Suprapubic skin (tissue), 4 donors: ENCODE data around the gene DCAF17. TPM values are rescaled to one million over a fixed set of nuclear protein-coding genes. Genes with fewer than 3 reads are reported as not detected.
A peak's percentile ranks its signal among the peaks of the same experiment; 100 is the strongest.
"Not testable (repeated sequence)": the region's sequence is repeated elsewhere in the genome, so short reads cannot be mapped to it uniquely, and the experiment has no call there.

Source experiments
- DNase-seq, 2 donors: peaks; one replicate each; pipeline ENCODE4 v3.0.0-alpha.2; 2019; ENCODE audit warnings: low spot score in 2 of 2
- H3K27ac ChIP-seq: fragments of 200-600 bp; sonication (generic); one replicate; pipeline ENCODE4 v1.5.1; 2019
- H3K27me3 ChIP-seq: fragments of 200-600 bp; sonication (generic); one replicate; pipeline ENCODE4 v1.5.1; 2019
- H3K36me3 ChIP-seq: fragments of 200-600 bp; sonication (generic); one replicate; pipeline ENCODE4 v1.5.1; 2019
- H3K4me1 ChIP-seq: fragments of 200-600 bp; sonication (generic); one replicate; pipeline ENCODE4 v1.5.1; 2019
- H3K4me3 ChIP-seq: fragments of 200-600 bp; sonication (generic); one replicate; pipeline ENCODE4 v1.5.1; 2019; ENCODE audit warnings: mild to moderate bottlenecking
- H3K9me3 ChIP-seq: fragments of 200-600 bp; sonication (generic); one replicate; pipeline ENCODE4 v1.5.1; 2019
- EP300 ChIP-seq: sonication (generic); formaldehyde crosslinking; IDR thresholded peaks from one replicate; pipeline ENCODE4 v1.6.1; 2017; ENCODE audit warnings: antibody characterized with exemption
- POLR2A ChIP-seq, 2 donors: fragments of 450-650 bp; IDR thresholded peaks; one replicate each; pipeline ENCODE4 v1.6.1; 2017; ENCODE audit warnings: antibody characterized with exemption in 2 of 2, mild to moderate bottlenecking in 2 of 2, moderate library complexity in 2 of 2
- POLR2AphosphoS5 ChIP-seq, 3 donors: sonication (generic); formaldehyde crosslinking; IDR thresholded peaks; one replicate each; pipeline ENCODE4 v1.6.1; 2017; ENCODE audit warnings: antibody characterized with exemption in 3 of 3
- WGBS: methylation state at CpG from one replicate; pipeline ENCODE4 v1.1.5; 2018; 5-methylcytosine and 5-hydroxymethylcytosine counted together
- total RNA-seq, 4 donors: library from RNA; depleted of rRNA; stranded (reverse); fragments of >200 nt; gene quantifications; one replicate each; pipeline ENCODE4 v1.1.0, GENCODE V29; 2016
- TF ChIP-seq, protein P1 (sequence below), 2 donors: fragments of 200-600 bp in 1 of 2; fragments of 450-650 bp in 1 of 2; sonication (generic) in 1 of 2; IDR thresholded peaks; one replicate each; pipeline ENCODE4 v1.5.1; 2016 to 2019; ENCODE audit warnings: antibody characterized with exemption in 2 of 2, mild to moderate bottlenecking in 1 of 2, moderate library complexity in 1 of 2

The DCAF17 gene
- total RNA-seq, 4 donors from 2014 or later = 12.1 to 25.1 (median 15.1) TPM

DNA sequence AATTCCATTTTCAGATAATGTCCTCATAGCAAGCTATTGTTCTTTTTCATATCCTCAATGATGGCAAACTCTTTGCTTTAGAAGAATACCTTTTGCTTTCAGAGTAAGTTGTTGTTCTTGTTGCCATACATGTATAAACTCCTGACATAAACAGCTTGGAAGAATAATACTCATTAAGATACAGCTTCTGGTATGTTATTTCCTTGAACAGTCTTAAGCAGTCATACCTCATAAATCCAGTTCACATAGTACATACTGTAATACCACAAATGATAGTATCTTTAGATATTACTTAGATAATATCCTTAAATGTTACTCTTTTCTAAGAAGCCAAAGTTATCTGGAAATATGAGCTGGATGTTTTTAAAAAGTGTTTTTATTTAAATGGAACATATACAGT lies 23.4 kb upstream of the DCAF17 start:
- DNase-seq = no peak
- Histone ChIP-seq H3K27me3 (no peaks in the 10 kb centered on the region), H3K4me1 (peaks cover 19% of the 10 kb centered on the region), H3K27ac (peak overlapping the region; percentile 55), H3K9me3 (no peaks in the 10 kb centered on the region), H3K4me3 (no peak overlapping the region), H3K36me3 (no peaks in the 10 kb centered on the region)
- TF ChIP-seq EP300 (no peak), POLR2AphosphoS5 (IDR thresholded peaks at IDR 0.05) (no peak)

DNA sequence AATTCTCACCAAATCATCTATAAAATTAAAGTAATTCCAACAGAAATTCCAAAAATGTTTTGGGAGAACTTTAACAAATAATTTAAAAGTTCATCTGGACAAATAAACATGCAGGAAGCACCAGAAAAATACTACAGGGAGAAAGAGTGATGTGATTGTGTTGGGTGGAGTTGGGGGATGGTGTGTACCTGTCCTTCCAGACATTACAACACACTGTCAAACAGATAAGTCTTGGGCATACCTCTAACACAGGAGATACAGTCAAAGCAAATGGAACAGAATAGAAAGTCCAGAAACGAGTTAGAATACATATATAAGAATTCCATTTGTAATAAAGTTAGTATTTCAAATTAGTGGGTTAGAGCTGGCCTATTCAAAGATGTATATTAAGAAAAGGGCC lies 22.8 kb upstream of the DCAF17 start:
- no peak for DNase-seq
- Histone ChIP-seq H3K9me3 (no peaks in the 10 kb centered on the region), H3K36me3 (no peaks in the 10 kb centered on the region), H3K4me1 (peaks cover 23% of the 10 kb centered on the region), H3K4me3 (no peak overlapping the region), H3K27me3 (no peaks in the 10 kb centered on the region), H3K27ac (no peak overlapping the region)
- TF ChIP-seq POLR2AphosphoS5 (IDR thresholded peaks at IDR 0.05) (no peak), POLR2A (IDR thresholded peaks at IDR 0.05) (no peak), EP300 (no peak)
- TF ChIP-seq, protein P1, sequence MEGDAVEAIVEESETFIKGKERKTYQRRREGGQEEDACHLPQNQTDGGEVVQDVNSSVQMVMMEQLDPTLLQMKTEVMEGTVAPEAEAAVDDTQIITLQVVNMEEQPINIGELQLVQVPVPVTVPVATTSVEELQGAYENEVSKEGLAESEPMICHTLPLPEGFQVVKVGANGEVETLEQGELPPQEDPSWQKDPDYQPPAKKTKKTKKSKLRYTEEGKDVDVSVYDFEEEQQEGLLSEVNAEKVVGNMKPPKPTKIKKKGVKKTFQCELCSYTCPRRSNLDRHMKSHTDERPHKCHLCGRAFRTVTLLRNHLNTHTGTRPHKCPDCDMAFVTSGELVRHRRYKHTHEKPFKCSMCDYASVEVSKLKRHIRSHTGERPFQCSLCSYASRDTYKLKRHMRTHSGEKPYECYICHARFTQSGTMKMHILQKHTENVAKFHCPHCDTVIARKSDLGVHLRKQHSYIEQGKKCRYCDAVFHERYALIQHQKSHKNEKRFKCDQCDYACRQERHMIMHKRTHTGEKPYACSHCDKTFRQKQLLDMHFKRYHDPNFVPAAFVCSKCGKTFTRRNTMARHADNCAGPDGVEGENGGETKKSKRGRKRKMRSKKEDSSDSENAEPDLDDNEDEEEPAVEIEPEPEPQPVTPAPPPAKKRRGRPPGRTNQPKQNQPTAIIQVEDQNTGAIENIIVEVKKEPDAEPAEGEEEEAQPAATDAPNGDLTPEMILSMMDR (IDR thresholded peaks at IDR 0.05) = no peak
- 84% methylated on average over 1 of the region's 1 CpG for WGBS

DNA sequence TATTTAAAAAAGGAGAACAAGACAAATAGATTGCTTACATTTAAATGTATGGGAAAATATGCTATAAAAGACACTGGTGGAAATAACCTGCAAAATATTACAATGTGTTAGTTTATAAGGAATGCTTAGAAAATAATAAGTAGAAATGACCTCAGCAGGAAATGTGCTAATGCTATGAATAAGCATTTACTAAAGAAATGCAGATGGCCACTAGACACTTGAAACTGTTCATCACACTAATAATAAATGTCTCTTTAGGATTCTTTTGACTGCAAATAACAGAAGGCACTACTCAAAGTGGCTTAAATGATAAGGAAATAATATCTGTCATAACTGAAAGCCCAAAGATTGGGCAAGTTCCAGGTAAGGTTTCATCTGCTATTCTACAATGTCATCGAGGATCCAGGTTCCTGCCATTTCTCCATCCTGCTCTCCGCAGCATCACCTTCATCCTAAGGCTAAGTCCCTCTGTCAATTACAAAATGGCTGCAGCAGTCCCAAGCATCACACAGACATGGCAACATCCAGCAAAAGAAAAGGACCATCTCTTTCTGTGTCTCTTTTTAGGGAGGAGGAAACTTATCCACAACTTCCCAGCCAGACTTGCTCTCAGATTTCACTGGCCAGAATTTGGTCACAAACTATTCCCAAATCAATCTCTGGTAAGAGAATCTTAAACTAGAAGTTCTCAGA lies 22.1 kb upstream of the DCAF17 start:
- Histone ChIP-seq H3K27ac (no peak overlapping the region), H3K9me3 (no peaks in the 10 kb centered on the region), H3K36me3 (no peaks in the 10 kb centered on the region), H3K4me3 (no peak overlapping the region), H3K4me1 (peaks cover 23% of the 10 kb centered on the region), H3K27me3 (no peaks in the 10 kb centered on the region)
- TF ChIP-seq, protein P1 (IDR thresholded peaks at IDR 0.05) = no peak
- TF ChIP-seq POLR2A (IDR thresholded peaks at IDR 0.05) = no peak
- TF ChIP-seq EP300 = no peak
- TF ChIP-seq POLR2AphosphoS5 (IDR thresholded peaks at IDR 0.05) = no peak
- 92% methylated on average over 2 of the region's 2 CpGs for WGBS
- DNase-seq = no peak

DNA sequence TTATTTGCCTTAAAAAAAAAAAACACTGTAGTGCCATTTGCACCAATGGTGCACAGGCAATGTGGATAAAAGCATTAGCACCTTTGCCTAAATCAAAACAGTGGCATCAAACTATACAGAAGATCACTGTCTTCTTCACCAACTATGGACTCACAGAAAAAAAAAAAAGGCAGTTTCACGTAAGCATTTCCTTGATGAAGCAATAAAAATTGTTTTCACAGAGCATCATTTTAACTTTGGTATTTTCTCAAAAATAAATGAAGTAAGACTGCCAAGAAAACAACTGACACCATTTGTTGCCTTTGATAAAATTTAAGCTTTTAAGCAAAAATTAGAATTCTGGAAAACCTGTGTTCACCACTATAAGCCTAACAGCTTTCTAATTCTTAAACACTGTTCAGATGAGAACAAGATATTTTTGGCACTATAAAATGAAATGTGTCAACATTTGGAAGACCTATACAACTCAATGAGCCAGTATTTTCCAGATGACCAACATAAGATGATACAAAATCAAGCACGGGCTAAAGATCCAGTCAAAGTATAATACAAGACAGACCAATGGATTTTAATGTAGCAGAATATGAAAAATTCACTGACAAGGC lies 21.4 kb upstream of the DCAF17 start:
- H3K36me3 ChIP-seq = no peaks in the 10 kb centered on the region
- H3K27ac ChIP-seq = no peak overlapping the region
- WGBS = 64% methylated on average over 2 of the region's 2 CpGs
- H3K27me3 ChIP-seq = no peaks in the 10 kb centered on the region
- DNase-seq = no peak
- H3K4me3 ChIP-seq = no peak overlapping the region
- H3K4me1 ChIP-seq = peaks cover 23% of the 10 kb centered on the region
- TF ChIP-seq, protein P1 (IDR thresholded peaks at IDR 0.05) = no peak
- TF ChIP-seq EP300 = no peak
- no peaks in the 10 kb centered on the region for H3K9me3 ChIP-seq

DNA sequence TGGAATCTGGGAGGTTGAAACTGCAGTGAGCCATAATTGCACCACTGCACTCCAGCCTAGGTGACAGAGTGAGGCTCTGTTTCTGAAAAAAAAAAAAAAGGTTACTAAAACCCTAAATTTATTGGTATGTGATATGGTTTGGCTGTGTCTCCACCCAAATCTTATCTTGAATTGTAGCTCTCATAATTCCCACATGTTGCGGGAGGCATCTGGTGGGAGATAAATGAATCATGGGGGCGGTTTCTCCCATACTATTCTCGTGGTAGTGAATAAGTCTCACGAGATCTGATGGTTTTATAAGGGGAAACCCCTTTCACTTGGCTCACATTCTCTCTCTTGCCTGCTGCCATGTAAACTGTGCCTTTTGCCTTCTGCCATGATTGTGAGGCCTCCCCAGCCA lies 19.4 kb upstream of the DCAF17 start:
- not testable (repeated sequence) for H3K4me3 ChIP-seq, H3K27ac ChIP-seq, H3K9me3 ChIP-seq, H3K36me3 ChIP-seq, H3K27me3 ChIP-seq, DNase-seq
- H3K4me1 ChIP-seq = peaks cover 19% of the 10 kb centered on the region
- WGBS = 86% methylated on average over 4 of the region's 4 CpGs

DNA sequence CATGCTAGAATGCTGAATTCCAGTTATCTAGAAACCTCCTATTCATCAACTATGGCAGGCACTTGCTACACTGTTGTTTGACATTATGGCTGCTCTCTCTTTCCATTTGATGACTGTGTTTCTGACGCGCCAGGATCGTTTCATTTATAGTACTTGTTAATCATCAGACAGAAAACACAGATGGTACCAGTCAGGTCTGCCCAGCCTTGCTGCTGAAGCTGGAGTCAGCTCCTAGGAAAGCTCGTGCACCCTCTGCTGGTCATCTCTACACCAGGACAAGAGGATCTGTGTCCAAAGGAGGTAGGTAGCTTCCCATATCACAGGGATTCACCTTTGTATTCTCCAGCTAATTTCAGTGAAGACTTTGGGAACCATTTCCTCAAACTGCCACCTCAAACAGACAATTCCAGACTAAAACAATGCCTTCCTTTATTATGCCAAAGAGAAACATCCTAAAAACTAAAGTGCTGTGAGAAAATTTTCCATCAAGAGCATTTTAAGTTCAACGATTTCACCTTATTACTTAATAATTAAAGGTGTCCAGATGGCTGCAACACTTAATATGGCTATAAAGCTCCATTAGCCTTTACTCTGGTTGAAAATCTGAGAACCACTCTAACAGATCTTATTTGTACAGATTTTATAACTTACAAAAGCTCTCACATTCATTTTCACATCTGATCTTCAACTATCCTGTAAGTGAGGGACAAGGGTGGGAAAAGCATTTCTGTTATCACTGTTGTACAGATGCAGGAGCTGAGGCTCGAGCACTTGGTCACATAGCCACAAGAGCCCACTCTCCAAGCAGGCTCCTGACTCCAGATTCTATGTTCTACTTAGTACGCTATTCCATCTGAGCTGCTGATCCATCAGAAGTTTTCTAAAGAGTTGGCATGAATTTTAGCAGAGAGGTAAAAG lies 17.8 kb upstream of the DCAF17 start:
- Histone ChIP-seq H3K27ac (peak overlapping the region; percentile 31), H3K9me3 (no peaks in the 10 kb centered on the region), H3K4me1 (peaks cover 9% of the 10 kb centered on the region), H3K27me3 (no peaks in the 10 kb centered on the region), H3K4me3 (no peak overlapping the region), H3K36me3 (no peaks in the 10 kb centered on the region)
- WGBS = 35% methylated on average over 7 of the region's 7 CpGs
- peak; percentile 85 to 88 for DNase-seq
- TF ChIP-seq EP300 (no peak), POLR2A (IDR thresholded peaks at IDR 0.05) (no peak), POLR2AphosphoS5 (IDR thresholded peaks at IDR 0.05) (peak in 1 of 3 donors; percentile 30)
- TF ChIP-seq, protein P1 (IDR thresholded peaks at IDR 0.05) = peak; percentile 66 to 81
